GM21529 (cell line): ENCODE results near the gene GRIN2A.

Source experiments
- ATAC-seq: cut with Tn5 transposase; IDR thresholded peaks from one replicate; pipeline ENCODE4 v1.9.1; 2021; ENCODE audit not compliant: unreplicated experiment

Gene GRIN2A

GRCh38 chr16:9827062-9827752 lies 355.0 kb downstream of the GRIN2A start:
- ATAC-seq: no peak

- ATAC-seq: no peak
These were observed 355.6 kb downstream of the GRIN2A start for GRCh38 chr16:9826656-9827055.

GRCh38 chr16:9824200-9825068 lies 357.8 kb downstream of the GRIN2A start:
- no peak for ATAC-seq

GRCh38 chr16:9823510-9823909 lies 358.7 kb downstream of the GRIN2A start:
- ATAC-seq: no peak

- ATAC-seq: no peak
These were observed 360.3 kb downstream of the GRIN2A start for GRCh38 chr16:9821970-9822369.

- no peak for ATAC-seq
These were observed 360.9 kb downstream of the GRIN2A start for GRCh38 chr16:9821331-9821730.

GRCh38 chr16:9820476-9821246 lies 361.6 kb downstream of the GRIN2A start:
- ATAC-seq: no peak

- ATAC-seq: no peak
These were observed 363.5 kb downstream of the GRIN2A start for GRCh38 chr16:9818702-9819101.

- ATAC-seq: no peak
These were observed 364.6 kb downstream of the GRIN2A start for GRCh38 chr16:9817586-9817985.

GRCh38 chr16:9816644-9817043 lies 365.6 kb downstream of the GRIN2A start:
- ATAC-seq: no peak

- no peak for ATAC-seq
These were observed 368.6 kb downstream of the GRIN2A start for GRCh38 chr16:9813665-9814064.

GRCh38 chr16:9808210-9808609 lies 374.0 kb downstream of the GRIN2A start:
- no peak for ATAC-seq

- no peak for ATAC-seq
These were observed 374.9 kb downstream of the GRIN2A start for GRCh38 chr16:9807302-9807701.

- no peak for ATAC-seq
These were observed 377.1 kb downstream of the GRIN2A start for GRCh38 chr16:9805109-9805508.

GRCh38 chr16:9802160-9802559 lies 380.1 kb downstream of the GRIN2A start:
- no peak for ATAC-seq

- no peak for ATAC-seq
These were observed 380.6 kb downstream of the GRIN2A start for GRCh38 chr16:9801651-9802050.

- no peak for ATAC-seq
These were observed 382.0 kb downstream of the GRIN2A start for GRCh38 chr16:9800186-9800738.

- ATAC-seq: no peak
These were observed 383.2 kb downstream of the GRIN2A start for GRCh38 chr16:9798952-9799580.

- no peak for ATAC-seq
These were observed 383.8 kb downstream of the GRIN2A start for GRCh38 chr16:9798474-9798873.

- ATAC-seq: no peak
These were observed 384.9 kb downstream of the GRIN2A start for GRCh38 chr16:9797306-9797705.

- no peak for ATAC-seq
These were observed 388.6 kb downstream of the GRIN2A start for GRCh38 chr16:9793623-9794022.
